HG02623 (cell line): ENCODE measurements around the gene GPX4.

Experiments
- ATAC-seq: cut with Tn5 transposase; IDR thresholded peaks from one replicate; pipeline ENCODE4 v1.9.1; 2021; ENCODE audit warnings: moderate library complexity; ENCODE audit not compliant: unreplicated experiment

Gene GPX4

GRCh38 chr19:1129535-1129934, 25.7 kb downstream of the GPX4 start:
- no peak for ATAC-seq

- no peak for ATAC-seq
Observed at GRCh38 chr19:1130771-1131717, 27.2 kb downstream of the GPX4 start.

- ATAC-seq, result no peak
Observed at GRCh38 chr19:1131718-1132551, 28.1 kb downstream of the GPX4 start.

- ATAC-seq, result no peak
Observed at GRCh38 chr19:1132552-1133383, 29.0 kb downstream of the GPX4 start.

- peak; percentile 51 for ATAC-seq
Observed at GRCh38 chr19:1133471-1133929, 29.7 kb downstream of the GPX4 start.

- no peak for ATAC-seq
Observed at GRCh38 chr19:1134431-1134830, 30.6 kb downstream of the GPX4 start.

- ATAC-seq, result no peak
Observed at GRCh38 chr19:1135454-1135853, 31.7 kb downstream of the GPX4 start.

GRCh38 chr19:1136201-1136600, 32.4 kb downstream of the GPX4 start:
- ATAC-seq, result no peak

- no peak for ATAC-seq
Observed at GRCh38 chr19:1136621-1137317, 33.0 kb downstream of the GPX4 start.

GRCh38 chr19:1138121-1138520, 34.3 kb downstream of the GPX4 start:
- ATAC-seq, result no peak

- no peak for ATAC-seq
Observed at GRCh38 chr19:1139126-1139525, 35.3 kb downstream of the GPX4 start.

- no peak for ATAC-seq
Observed at GRCh38 chr19:1140272-1141027, 36.7 kb downstream of the GPX4 start.

- no peak for ATAC-seq
Observed at GRCh38 chr19:1141944-1142343, 38.1 kb downstream of the GPX4 start.

- no peak for ATAC-seq
Observed at GRCh38 chr19:1143828-1144399, 40.1 kb downstream of the GPX4 start.

GRCh38 chr19:1144741-1145140, 40.9 kb downstream of the GPX4 start:
- no peak for ATAC-seq

- ATAC-seq, result no peak
Observed at GRCh38 chr19:1145635-1146411, 42.0 kb downstream of the GPX4 start.

- ATAC-seq, result no peak
Observed at GRCh38 chr19:1146412-1146699, 42.6 kb downstream of the GPX4 start.
